ENCODE results near the gene KMT2E.
A peak's percentile ranks its signal among the peaks of the same experiment; 100 is the strongest.
"Not testable (repeated sequence)": the region's sequence is repeated elsewhere in the genome, so short reads cannot be mapped to it uniquely, and the experiment has no call there.

KMT2E gene

DNA sequence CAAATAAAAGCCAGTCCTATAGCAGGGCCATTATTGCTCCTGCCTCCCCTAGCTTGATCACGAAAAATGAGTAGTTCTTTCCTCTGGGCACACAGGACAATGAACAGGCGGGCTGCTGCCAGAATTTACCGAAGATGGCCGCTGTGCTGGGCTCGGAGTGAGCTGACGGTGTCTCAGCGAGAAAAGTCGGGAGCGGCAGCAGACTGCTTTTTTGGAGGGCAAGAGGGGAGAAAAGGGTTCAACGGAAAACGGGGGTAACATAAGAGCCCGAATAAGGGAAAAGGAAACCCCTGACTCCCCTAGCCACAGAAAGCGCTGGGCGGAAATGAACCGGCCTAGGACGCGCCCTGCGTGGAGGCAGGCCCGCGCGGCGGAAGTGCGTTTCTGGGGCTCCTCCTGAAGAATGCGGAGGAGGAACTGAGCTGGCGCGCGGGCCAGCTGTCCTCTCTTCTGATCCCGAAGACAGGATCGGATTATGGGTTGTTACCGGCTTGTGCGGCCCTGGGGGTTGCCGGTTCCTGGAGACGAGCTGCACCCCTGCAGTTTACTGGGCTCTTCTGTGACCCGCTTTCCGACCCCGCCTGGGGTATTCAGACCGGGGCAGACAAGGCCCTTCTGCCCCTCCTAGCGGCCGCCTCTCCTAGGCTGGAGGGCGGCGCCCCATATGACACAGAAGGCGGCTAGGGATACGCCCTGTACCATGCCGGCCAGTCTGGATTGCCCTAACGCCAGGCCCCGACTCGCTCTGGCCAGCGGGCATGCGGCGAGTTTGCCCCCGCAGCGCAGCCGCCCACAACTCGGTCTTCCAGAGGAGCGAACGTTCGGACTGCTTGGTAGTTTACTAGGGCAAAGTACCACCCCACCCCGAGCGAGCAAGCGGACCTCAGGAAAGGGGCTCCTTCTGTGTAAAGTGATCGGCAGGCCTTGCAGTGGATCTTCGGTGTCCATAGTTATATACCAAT, 30.1 kb upstream of the KMT2E start:
- DNase-seq: peak; percentile 78 to 88

DNA sequence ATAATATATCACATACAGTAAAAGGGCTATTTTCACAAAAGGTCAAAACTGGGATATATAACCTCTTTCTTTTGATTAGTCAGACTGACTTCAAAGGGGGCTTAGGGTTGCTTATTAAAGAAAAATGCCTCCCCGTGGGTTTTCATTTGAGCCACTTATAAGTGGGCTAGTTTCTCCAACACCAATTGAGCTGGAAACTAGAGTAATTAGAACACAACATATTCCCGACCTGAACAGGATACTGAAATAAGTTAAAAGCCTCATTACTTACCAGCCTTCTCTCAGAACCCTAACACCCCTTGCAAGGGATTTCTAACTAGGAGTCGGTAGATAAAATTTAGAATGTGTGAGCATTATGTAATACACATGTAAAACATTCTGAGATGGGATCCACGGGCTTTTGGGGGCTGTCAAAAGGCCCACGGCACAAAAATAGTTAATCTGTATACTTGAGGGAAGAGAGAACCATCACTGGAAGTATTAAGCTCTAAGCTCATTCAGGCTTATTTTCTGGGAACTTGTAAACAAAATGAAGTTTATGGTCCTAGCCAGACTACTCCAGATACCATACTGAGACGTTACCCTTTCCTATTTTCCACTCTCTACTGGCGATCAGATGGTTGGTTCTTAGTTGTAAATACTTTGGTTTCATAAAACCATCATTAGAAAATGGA, 29.3 kb upstream of the KMT2E start:
- DNase-seq: no peak

DNA sequence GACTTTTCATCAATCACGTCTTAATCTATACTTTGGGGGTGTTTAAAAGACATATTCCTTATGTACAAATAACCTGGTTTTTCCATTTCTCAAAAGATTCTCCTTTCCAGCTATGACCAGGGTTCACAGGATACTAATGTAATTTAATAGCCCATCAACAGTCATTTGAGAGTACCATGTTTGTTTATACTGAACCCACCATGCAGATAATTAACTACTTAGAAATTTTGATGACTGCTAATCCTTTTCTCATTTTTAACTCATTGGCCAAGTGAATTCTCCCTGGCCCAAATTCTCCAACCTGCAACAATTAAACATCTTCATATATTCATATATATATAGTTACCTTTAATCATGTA, 28.8 kb upstream of the KMT2E start:
- no peak for DNase-seq

DNA sequence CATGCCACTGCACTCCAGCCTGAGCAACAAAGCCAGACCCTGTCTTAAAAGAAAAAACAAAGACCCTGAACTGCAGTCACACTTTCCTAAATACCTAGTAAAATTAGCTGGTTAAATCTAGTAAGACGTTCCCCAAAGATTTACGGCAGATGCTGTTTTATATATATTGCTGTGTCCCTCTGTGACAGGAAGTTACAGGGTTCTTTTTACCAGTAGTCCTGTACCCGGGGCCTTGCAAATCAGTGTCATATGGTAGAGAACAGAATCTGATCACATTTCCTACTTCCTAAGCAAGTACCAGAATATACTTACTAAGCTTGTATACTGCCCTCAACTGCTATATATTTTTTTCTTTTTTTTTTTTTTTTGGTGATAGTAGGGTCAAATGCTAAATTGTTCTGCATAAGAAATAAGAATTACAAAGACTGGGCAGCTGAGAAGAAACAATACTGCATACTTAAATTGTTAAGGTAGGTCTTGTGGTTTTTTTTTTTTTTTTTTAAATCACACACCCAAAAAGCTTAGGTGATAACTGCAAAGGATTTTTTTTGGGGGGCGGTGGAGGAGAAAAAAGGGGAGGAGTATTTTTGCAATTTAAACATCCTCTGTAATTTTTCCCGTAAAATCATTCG, 27.3 kb upstream of the KMT2E start:
- no peak for DNase-seq

DNA sequence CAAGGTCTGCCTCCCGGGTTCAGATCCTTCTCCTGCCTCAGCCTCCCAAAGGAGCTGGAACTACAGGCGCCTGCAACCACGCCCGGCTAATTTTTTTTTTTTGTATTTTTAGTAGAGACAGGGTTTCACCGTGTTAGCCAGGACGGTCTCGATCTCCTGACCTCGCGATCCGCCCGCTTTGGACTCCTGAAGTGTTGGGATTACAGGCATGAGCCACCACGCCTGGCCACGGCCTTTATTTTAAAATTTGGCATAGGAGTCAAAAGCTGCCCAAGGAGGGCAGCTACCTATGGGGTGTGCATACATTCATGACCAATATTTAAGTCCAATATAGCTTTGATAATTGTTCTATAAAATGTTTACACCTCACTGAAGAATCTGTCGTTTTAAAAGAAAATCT, 26.6 kb upstream of the KMT2E start:
- not testable (repeated sequence) for DNase-seq

DNA sequence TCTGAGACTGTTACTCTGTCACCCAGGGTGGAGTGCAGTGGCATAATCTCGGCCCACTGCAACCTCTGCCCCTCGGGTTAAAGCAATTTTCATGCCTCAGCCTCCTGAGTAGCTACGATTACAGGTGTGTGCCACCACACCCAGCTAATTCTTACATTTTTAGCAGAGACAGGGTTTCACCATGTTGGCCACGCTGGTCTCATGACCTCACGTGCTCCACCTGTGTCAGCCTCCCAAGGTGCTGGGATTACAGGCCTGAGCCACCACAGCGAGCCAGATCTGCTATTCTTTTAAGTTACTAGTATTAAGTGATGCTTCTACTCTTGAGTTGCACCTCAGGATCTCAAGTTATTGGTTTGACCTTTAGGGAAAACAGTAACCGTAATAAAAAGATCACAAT, 23.0 kb upstream of the KMT2E start:
- no peak for DNase-seq

DNA sequence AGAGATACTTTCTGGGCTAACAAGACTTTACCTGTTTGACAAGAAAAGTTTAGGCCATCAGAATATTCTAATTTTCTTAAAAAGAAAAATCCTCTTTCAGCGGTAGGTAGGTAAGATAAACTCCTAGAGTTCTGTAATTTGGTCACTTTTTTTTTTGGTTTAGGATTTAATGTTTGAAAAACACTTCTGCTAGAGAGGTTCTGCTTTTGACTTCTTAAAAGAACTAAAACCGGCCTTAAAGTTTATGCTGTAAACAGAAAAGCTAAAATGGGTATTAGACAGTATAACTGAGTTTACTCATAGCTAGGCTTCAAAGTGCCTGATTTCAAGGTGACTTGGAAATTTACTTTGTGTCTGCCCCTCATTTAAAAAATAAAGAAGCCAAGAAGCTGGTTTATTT, 21.7 kb upstream of the KMT2E start:
- no peak for DNase-seq

DNA sequence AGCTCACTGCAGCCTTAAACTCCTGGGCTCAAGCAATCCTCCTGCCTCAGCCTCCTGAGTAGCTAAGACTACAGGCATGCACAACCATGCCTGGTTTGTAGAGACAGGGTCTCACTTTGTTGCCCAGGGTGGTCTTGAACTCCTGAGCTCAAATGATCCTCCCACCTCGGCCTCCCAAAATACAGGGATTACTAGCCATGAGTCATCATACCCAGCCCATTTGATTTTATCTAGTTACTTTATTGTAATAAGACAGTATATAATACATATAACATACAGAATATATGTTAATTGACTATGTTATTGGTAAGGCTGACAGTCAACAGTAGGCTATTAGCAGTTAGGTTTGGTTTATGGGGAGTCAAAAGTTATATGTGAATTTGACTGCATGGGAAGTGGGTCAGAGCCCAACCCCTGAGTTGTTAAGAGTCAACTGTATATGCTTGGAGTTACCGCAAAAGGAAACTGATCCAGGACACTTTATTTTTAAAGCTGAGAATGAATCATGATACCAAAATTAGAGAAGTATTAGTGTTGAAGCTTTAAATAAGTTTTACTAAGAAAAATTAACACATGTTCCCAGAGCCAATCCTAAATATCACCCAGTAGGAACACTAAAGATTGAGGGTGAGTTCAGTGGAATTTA, 20.7 kb upstream of the KMT2E start:
- DNase-seq: no peak

DNA sequence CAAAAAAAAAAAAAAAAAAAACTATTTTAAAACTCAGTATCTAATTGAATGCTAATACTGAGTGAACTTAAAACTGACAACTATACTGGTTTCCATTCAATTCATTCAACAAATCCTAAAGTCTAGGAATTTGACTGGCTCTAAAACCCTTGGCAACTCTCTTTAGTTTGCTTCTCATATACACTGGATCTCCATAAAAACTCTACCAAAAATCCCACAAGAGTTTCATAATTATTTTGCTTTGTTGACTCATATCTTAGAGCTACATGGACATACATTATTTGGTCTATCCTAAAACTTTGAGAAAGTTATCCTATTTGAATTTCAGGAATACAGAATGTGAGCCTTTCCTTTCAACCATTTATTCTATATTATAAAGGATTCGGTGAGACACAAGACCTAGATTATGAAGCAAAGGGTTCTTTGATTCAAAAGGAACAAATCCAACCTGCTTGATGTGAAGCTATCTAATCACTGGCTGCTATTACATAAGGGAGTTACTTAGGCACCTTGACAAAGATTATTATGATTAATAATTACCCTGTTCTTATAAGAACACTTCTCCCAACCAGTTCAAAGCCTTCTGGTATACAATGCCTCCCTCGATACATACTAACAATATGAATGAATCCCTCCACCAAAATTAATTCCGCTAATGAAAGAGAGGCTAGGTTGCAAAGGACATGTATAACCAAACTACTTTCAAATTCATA, 15.8 kb upstream of the KMT2E start:
- no peak for DNase-seq

DNA sequence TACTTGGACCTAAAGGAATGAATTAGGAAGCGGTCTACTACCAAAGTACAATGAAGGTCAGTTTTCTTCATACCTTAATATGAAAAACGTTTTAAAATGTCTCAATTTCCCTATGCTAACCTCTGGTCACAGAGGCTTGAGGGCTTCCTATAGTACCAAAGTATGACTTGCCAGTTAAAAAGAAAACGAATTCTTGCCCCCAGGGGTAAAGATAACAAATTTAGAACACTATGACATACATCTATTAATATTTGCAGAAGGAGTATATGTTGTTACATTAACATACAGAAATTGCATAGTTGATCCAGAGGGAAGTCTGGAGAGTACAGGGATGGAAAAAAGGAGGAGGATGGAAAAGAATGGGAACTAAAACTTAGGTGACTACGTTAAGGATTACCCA, 13.8 kb upstream of the KMT2E start:
- DNase-seq: no peak

DNA sequence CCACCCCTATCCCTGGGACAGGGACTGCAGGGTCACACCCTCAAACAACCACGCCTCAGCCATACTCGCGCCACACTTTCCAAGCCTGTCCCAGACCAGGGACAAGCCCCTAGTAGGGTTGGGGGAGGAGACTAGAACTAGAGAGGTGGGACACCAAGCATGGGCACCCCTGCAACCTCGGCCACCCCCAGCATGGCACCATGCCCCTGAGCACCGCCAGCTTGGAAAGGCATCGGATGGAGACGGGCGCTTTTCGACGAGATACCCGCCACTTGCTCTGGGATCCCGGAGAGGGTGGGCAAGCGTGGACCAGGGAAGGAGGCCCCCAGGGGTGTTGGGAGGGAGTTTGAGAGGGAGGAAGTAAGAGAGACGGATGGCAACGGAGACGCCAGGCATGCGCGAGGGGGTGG, 13.1 kb upstream of the KMT2E start:
- DNase-seq: no peak

DNA sequence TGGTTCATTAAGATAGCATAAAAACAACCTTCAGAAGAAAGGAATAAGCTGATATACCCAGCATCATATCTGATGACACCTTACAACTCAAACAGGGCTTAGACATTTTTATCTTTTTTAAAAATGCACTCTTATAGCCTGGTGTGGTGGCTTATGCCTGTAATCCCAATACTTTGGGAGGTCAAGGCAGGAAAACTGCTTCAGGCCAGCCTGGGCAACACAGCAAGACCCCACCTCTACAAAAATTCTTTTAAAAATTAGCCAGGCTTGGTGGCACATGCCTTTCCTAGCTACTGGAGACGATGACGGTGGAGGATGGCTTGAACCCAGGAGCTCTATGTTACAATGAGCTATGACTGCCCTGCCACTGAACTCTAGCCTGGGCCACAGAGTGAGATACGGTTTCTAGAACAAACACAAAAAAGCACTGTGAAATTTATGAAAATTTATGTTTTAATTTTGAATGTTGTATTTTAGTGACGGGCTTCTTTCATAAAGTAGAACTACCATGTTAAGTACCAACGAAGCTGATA, 12.3 kb upstream of the KMT2E start:
- no peak for DNase-seq

DNA sequence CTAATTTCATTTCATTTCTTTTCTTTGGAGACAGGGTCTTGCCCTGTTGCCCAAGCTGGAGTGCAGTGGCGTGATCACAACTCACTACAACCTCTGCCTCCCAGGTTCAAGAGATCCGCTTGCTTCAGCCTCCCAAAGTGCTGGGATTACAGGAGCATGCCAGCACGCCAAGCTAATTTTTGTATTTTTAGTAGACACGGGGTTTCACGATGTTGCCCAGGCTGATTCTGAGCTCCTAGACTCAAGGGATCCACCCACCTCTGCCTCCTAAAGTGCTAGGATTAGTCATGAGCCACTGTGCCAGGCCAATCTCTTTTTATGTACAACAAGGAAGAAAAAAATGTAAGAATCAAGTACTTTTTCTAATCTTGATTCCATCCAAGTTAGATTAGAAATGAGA, 10.7 kb upstream of the KMT2E start:
- peak in 1 of 2 experiments; percentile 54 for DNase-seq

DNA sequence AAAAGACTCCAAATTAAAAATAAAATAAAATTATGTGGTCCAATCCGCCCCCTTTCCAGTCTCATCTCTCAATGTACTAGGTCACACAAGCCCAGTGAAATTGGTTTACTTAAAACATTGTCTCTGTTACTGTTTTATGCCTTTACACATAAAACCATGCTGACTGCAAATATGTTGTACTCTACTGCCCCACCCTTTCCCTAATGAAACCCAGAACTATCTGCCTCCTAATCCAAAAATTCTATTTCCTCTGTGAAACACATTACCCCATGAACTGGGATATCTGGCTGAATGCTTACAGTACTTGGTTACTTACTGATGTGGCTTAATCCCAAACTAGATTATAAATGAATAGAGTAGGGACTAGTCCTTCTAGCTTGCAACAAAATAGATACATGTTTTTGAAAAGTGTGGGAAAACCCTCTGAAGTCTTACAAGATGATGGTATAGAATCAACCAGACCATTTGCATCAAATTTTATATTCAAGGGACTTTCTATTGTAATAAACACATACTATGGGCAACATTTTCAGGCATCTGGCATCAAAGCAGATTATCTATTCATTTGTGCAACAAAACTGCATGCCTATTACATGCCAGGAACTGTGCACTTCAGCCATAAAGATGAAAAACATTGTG, 10.0 kb upstream of the KMT2E start:
- no peak for DNase-seq

DNA sequence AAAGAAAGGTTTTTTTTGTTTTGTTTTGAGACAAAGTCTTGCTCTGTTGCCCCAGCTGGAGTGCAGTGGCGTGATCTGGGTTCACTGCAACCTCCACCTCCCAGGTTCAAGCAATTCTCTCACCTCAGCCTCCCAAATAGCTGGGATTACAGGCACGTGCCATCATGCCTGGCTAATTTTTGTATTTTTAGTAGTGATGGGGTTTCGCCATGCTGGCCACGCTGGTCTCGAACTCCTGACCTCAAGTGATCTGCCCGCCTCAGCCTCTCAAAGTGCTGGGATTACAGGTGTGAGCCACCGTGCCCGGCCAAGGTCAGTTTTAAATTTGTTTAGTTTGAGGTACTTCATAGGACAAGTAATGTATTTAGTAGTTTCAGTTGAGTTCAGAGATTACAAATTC, 9.0 kb upstream of the KMT2E start:
- not testable (repeated sequence) for DNase-seq

DNA sequence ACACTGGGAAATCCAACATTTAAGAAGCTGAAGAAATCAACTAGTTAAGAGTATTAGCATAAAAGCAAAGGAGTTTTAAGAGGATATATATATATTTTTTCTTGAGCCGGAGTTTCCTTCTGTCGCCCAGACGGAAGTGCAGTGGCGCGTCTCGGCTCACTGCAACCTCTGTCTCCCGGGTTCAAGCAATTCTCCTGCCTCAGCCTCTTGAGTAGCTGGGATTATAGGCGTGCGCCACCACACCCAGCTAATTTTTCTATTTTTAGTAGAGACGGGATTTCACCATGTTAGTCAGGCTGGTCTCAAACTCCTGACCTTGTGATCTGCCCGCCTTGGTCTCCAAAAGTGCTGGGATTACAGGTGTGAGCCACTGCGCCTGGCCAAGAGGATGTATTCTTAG, 8.5 kb upstream of the KMT2E start:
- not testable (repeated sequence) for DNase-seq

DNA sequence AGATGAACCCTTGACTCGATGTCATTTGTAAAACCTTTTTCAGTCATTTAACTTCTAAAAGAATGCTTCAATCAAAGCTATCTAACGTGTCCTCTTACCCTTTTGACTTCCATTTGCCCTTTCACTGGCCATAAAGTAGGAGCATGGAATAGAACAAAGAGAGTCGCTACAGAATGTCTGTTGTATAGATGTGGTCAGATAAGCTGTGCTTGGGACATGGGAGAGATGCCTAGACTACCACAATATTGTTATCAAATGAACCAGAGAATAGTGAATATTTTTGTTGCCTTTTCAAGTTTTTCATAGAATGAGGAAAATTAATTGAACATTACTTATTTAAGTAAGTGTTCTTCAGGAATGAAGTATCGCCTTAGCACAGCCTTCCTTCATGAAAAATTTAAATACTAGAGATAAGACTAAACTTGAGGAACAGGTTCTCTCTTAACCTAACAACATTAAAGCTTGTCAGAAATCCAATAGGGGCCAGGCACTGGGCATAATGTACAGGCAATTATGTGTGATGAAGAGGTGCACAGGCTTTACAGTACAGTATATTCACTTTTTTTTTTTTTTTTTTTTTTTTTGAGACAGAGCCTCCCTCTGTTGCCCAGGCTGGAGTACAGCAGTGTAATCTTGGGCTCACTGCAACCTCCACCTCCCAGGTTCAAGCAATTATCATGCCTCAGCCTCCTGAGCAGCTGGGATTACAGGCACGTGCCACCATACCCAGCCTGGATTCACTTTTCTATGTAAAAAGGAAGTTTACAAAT, 7.5 kb upstream of the KMT2E start:
- DNase-seq: no peak

DNA sequence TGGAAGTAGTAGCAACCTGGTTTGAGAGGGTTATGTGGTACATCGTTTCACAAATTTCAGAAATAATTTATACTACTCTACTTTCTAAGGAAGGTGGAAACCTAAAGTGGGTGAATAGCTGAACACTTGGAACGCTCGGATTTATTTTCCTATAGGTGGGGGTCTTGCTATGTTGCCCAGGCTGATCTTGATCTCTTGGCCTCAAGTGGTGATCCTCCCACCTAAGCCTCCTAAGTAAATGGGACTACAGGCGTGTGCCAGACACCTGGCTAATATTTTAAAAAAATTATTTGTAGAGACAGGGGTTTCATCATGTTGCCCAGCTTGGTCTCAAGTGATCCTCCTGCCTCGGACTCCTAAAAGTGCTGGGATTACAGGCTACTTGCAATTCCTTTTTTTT, 6.7 kb upstream of the KMT2E start:
- no peak for DNase-seq

DNA sequence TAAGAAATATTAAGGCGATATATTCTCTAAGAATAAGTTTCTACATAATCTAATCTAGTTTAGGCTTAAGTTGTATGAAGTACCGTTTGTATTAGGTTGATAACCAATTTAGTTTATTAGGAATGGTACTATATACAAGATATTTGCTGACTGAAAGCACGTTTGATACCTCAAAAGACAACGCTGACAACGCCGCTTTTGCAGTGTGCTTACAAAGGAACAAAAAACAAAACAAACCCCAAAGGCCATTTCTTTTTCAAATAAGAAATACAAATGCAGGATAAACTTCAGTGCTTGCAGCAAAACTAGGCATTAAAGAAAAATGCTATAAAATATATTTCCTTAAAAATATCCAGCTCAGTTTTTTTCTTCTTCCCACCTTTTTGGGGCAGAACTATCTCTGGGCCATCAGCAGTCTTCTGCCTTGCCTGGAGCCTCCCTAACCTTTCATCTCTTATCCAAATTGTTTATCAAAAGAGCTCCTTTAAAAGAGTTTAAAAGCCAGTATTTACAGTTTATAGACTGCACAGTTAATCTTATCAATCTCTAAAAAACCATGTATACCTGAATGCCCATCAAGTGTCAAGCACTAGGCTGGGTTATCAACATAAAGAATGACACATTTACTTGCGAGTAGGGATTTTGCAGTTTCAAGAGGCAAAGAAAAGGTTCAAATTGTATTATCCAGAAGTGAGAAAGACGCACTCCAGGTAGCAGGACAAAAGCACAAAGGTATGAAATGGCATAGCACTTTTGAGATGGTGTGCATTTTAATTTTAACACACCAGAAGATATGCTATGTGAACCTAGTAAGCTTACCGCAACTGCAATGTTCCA, 4.1 kb upstream of the KMT2E start:
- no peak for DNase-seq

DNA sequence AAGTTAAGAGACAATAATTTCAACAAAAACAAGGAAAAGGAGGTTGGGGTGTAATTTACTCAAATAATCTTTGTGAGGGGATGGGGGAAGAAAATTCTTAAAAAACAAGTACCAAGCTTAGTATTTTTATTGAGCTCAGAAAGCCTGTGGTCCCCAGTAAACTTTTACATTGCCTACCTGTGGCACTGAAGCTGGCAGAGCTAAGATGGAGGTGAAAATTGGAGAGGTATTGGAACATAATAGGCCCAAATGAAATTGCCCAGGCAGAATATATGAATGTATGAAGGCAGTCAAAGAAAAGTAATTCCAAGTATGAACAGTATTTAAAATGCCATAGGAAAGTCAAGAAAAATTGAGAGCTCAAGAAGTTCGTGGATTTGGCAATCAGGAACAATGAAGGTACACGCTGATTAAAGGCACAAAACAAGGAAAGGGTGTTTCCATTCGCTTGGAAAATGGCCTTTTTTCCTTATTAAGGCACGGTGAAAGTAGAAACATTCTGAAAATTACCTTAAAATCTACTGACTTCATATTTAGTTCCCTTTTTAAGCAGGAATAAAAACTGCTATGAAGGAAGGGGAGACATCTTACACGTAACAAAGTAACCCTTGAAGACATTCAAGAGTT, 3.4 kb upstream of the KMT2E start:
- no peak for DNase-seq

Measured in SW 1271 (cell line).